Duodenal mucosa (tissue), 2 donors: ENCODE results near the gene RTN4IP1.

Source experiments
- H3K27ac ChIP-seq: one replicate; pipeline ENCODE4 v1.7.0; 2013; ENCODE audit warnings: low read depth, low read length
- H3K27me3 ChIP-seq, 2 donors: one replicate each; pipeline ENCODE4 v1.7.0; 2013; ENCODE audit warnings: low read length in 2 of 2, control low read depth in 1 of 2; ENCODE audit not compliant: insufficient read depth in 2 of 2, control insufficient read depth in 1 of 2
- H3K36me3 ChIP-seq, 2 donors: one replicate each; pipeline ENCODE4 v1.7.0; 2013; ENCODE audit warnings: low read length in 2 of 2, control low read depth in 1 of 2; ENCODE audit not compliant: insufficient read depth in 2 of 2, control insufficient read depth in 1 of 2
- H3K4me1 ChIP-seq, 2 donors: one replicate each; pipeline ENCODE4 v1.7.0; 2013; ENCODE audit warnings: low read length in 2 of 2, control low read depth in 1 of 2; ENCODE audit not compliant: insufficient read depth in 2 of 2, control insufficient read depth in 1 of 2
- H3K4me3 ChIP-seq, 2 donors: one replicate each; pipeline ENCODE4 v1.7.0; 2013; ENCODE audit warnings: low read length in 2 of 2, low read depth in 1 of 2
- H3K9ac ChIP-seq, 2 donors: one replicate each; pipeline ENCODE4 v1.7.0; 2013; ENCODE audit warnings: low read length in 2 of 2, low read depth in 1 of 2
- H3K9me3 ChIP-seq, 2 donors: one replicate each; pipeline ENCODE4 v1.7.0; 2013; ENCODE audit warnings: low read length in 2 of 2, control low read depth in 1 of 2; ENCODE audit not compliant: control insufficient read depth in 1 of 2

The RTN4IP1 gene

GRCh38 chr6:106537662-106538061, 91.6 kb downstream of the RTN4IP1 start:
- Histone ChIP-seq H3K9ac (no peak overlapping the region), H3K9me3 (no peaks in the 10 kb centered on the region), H3K27ac (no peak overlapping the region), H3K27me3 (no peaks in the 10 kb centered on the region), H3K4me1 (peaks cover 5 to 30% of the 10 kb centered on the region in 2 donors), H3K4me3 (no peak overlapping the region), H3K36me3 (peaks cover 6 to 21% of the 10 kb centered on the region in 2 donors)

DNA sequence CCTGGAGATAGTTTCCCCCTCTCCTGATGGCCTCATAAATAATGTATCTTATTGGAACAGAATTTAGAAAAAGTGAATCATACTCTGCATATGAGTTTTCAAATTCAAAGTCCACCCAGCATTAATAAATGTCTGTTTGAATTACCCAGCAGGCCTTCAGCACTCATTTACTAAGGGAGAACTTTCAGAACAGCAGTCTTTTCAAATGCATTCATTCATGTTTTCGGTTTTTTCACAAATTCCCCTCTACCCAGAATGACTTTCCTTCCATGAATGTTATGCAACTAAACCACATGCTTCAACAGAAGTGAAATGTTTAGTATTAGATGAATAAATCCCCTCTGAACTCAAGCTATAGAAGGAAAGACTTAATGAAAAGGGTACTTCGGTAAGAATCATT, 92.4 kb downstream of the RTN4IP1 start:
- Histone ChIP-seq H3K9ac (no peak overlapping the region), H3K4me1 (peaks cover 5 to 30% of the 10 kb centered on the region in 2 donors), H3K9me3 (no peaks in the 10 kb centered on the region), H3K27me3 (no peaks in the 10 kb centered on the region), H3K36me3 (peaks cover 6 to 21% of the 10 kb centered on the region in 2 donors), H3K4me3 (no peak overlapping the region), H3K27ac (no peak overlapping the region)

DNA sequence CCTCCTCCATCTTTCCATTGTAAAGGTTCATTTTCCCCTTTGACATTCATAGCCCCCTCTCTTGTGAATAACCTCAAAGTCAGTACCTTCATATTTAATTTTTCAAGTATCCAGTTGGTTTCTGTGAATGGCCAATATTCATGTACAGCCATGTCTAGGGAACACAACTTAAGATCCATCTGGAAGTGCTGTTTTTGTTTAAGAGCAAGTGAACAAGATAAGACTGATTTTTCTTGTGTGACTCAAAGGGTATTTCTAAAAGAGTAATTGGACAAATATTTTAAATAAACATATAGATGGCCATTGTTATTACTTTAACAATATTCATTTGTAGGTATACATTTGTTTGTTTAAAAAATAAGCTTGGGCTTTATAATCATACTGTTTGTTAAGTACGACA, 92.9 kb downstream of the RTN4IP1 start:
- Histone ChIP-seq H3K9me3 (no peaks in the 10 kb centered on the region), H3K36me3 (peaks cover 6 to 21% of the 10 kb centered on the region in 2 donors), H3K27ac (no peak overlapping the region), H3K4me3 (no peak overlapping the region), H3K4me1 (peaks cover 5 to 30% of the 10 kb centered on the region in 2 donors), H3K27me3 (no peaks in the 10 kb centered on the region), H3K9ac (no peak overlapping the region)

DNA sequence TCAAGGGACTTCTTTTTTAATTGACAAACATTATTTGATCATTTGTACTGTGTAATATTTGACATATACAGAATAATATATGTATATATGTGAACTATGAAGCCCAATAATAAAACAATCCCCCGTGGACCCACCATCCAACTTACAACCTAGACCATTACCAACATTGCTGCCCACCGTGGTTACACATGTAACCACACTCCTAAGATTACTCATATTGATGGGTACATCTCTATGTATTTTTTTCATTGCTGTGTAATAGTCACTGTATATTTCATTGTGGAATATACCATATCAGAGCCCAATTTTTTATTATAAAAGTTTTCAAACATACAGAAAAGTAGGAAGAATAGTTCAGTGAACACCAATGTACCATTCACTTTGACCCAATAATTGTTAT, 94.3 kb downstream of the RTN4IP1 start:
- Histone ChIP-seq H3K9me3 (no peaks in the 10 kb centered on the region), H3K27ac (no peak overlapping the region), H3K27me3 (no peaks in the 10 kb centered on the region), H3K4me1 (peaks cover 5 to 30% of the 10 kb centered on the region in 2 donors), H3K36me3 (peaks cover 3 to 24% of the 10 kb centered on the region in 2 donors), H3K9ac (no peak overlapping the region), H3K4me3 (no peak overlapping the region)

DNA sequence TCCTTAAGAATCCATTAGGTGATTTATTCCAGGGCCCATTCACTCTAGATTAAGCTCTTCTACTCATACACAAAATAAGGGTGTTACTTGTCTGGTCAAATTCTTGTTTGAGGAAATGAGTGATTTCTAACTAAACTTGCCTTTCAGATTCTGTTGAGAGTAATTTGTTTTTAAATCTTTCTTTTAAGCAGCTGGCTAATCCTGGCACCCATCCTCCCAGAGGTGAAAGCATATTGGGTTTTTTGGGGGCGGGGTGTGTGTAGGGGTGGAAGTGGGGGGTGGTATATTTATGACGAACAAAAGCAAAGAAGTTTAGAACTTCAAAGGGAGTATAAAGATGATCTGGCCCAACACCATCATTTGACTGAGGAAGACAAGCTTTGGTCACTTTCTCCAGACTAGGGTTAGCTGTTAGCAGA, 94.7 kb downstream of the RTN4IP1 start:
- Histone ChIP-seq H3K36me3 (peaks cover 0 to 25% of the 10 kb centered on the region in 2 donors), H3K4me1 (peaks cover 5 to 32% of the 10 kb centered on the region in 2 donors), H3K9ac (no peak overlapping the region), H3K4me3 (no peak overlapping the region), H3K27me3 (no peaks in the 10 kb centered on the region), H3K27ac (no peak overlapping the region), H3K9me3 (no peaks in the 10 kb centered on the region)

GRCh38 chr6:106534004-106534403, 95.3 kb downstream of the RTN4IP1 start:
- no peak overlapping the region for H3K4me3 ChIP-seq
- peaks cover 5 to 37% of the 10 kb centered on the region in 2 donors for H3K4me1 ChIP-seq
- H3K27me3 ChIP-seq = no peaks in the 10 kb centered on the region
- no peak overlapping the region for H3K9ac ChIP-seq
- peaks cover 0 to 25% of the 10 kb centered on the region in 2 donors for H3K36me3 ChIP-seq
- H3K27ac ChIP-seq = no peak overlapping the region
- no peaks in the 10 kb centered on the region for H3K9me3 ChIP-seq

- Histone ChIP-seq H3K9me3 (no peaks in the 10 kb centered on the region), H3K27ac (no peak overlapping the region), H3K4me3 (no peak overlapping the region), H3K9ac (no peak overlapping the region), H3K4me1 (peaks cover 3 to 33% of the 10 kb centered on the region in 2 donors), H3K36me3 (peaks cover 4 to 25% of the 10 kb centered on the region in 2 donors), H3K27me3 (no peaks in the 10 kb centered on the region)
These were observed 96.2 kb downstream of the RTN4IP1 start for GRCh38 chr6:106533054-106533453.

DNA sequence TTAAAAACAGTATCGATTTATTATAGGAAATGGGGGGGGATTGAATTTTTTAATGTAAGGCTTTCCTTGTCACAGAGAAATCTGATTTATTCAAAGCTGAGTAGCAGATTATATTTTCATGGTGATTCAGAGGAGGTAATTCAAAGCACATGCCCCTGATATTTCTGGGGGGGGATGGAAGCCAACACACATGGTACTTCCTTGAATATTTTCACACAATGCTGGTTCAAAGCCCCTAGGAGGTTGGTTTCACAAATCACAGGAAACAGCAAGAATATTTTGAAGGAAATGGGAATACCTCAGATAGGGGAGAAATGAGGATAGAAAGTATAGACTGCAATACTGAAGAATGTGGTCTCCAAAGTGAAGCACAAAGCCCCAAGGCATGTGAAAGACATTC, 98.8 kb downstream of the RTN4IP1 start:
- Histone ChIP-seq H3K4me1 (peaks cover 1 to 13% of the 10 kb centered on the region in 2 donors), H3K9ac (no peak overlapping the region), H3K9me3 (no peaks in the 10 kb centered on the region), H3K27me3 (no peaks in the 10 kb centered on the region), H3K36me3 (peaks cover 4 to 25% of the 10 kb centered on the region in 2 donors), H3K4me3 (no peak overlapping the region), H3K27ac (no peak overlapping the region)

GRCh38 chr6:106530026-106530425, 99.3 kb downstream of the RTN4IP1 start:
- H3K9me3 ChIP-seq = no peaks in the 10 kb centered on the region
- H3K27me3 ChIP-seq = no peaks in the 10 kb centered on the region
- H3K4me1 ChIP-seq = peaks cover 4 to 16% of the 10 kb centered on the region in 2 donors
- H3K27ac ChIP-seq = no peak overlapping the region
- no peak overlapping the region for H3K9ac ChIP-seq
- no peak overlapping the region for H3K4me3 ChIP-seq
- peaks cover 4 to 25% of the 10 kb centered on the region in 2 donors for H3K36me3 ChIP-seq

- Histone ChIP-seq H3K27me3 (no peaks in the 10 kb centered on the region), H3K4me3 (no peak overlapping the region), H3K4me1 (peaks cover 4 to 12% of the 10 kb centered on the region in 2 donors), H3K9me3 (no peaks in the 10 kb centered on the region), H3K9ac (no peak overlapping the region), H3K36me3 (peaks cover 4 to 25% of the 10 kb centered on the region in 2 donors), H3K27ac (no peak overlapping the region)
These were observed 99.9 kb downstream of the RTN4IP1 start for GRCh38 chr6:106529438-106529837.

DNA sequence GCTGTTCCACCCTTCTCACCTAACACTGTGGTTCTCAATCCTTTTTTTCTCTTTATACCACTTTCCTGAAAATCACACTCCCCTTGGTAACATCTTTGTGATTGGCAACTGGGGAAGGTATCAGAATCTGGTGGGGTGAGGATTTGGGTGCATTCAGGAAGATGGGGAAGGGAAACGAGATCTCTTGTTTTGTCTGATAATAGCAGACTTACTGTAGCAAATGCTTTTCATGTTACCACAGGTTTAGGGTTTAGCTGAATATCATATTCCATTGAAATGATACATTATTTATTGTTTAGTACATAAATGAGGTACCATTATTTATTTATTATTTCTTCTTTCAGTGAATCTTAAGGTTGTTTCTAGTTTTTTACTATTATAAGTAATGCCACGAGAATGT, 100.8 kb downstream of the RTN4IP1 start:
- Histone ChIP-seq H3K9ac (no peak overlapping the region), H3K27ac (no peak overlapping the region), H3K36me3 (peaks cover 4 to 24% of the 10 kb centered on the region in 2 donors), H3K4me3 (no peak overlapping the region), H3K27me3 (no peaks in the 10 kb centered on the region), H3K9me3 (no peaks in the 10 kb centered on the region), H3K4me1 (peaks cover 4 to 12% of the 10 kb centered on the region in 2 donors)
